GM19397 (cell line): ENCODE data around the gene FAR2.

ENCODE experiments used
- ATAC-seq: cut with Tn5 transposase; IDR thresholded peaks from one replicate; pipeline ENCODE4 v1.9.1; 2021; ENCODE audit warnings: mild to moderate bottlenecking, moderate library complexity; ENCODE audit not compliant: unreplicated experiment

The FAR2 gene

DNA sequence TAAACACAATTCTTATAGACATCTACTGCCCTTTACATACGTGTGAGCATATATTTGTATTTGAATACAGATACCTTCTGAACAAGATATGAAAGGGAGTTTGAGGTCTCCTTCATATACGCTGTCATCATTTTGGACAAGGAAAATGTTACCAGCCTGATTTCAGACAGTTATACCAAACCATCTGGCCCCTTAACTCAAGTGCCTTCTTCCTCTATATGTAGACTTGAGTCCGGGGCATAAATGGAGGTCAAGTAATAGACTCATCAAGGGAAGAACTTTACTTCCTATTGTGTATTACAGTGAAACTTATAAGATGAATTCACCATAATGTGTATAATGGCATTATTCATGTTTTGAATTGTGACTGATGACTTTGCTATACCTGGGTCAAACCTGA is 52.2 kb downstream of the FAR2 start:
- ATAC-seq, result no peak

DNA sequence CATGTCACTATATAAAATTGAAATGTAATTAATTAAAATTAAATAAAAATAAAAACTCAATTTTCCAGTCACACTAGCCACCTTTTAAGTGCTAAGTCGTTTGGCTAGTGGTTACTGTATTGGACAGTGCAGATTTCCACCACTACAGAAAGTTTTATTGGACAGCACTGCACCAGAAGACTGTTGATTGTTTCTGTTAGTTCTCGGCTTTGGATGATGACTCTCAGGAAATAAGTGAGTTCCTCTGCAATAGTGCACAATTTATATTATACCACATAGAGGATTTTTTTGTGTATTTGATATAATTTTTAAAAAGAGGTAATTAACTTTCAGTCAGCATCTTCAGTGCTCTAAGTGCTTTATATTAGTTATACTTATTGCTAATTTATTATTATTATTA is 52.7 kb downstream of the FAR2 start:
- ATAC-seq, result no peak

DNA sequence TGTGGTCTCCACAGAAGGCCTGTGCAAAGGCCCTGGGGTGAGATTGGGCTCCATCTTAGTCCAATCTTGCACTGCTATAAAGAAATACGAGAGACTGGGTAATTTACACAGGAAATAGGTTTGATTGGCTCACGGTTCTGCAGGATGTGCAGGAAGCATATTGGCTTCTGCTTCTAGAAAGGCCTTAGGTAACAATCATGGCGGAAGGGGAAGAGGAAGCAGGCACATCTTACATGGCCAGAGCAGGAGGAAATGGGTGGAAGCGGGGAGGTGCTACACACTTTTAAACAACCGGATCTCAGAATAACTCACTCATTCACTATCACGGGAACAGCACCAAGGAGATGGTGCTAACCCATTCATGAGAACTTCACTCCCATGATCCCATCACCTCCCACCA is 55.4 kb downstream of the FAR2 start:
- no peak for ATAC-seq

DNA sequence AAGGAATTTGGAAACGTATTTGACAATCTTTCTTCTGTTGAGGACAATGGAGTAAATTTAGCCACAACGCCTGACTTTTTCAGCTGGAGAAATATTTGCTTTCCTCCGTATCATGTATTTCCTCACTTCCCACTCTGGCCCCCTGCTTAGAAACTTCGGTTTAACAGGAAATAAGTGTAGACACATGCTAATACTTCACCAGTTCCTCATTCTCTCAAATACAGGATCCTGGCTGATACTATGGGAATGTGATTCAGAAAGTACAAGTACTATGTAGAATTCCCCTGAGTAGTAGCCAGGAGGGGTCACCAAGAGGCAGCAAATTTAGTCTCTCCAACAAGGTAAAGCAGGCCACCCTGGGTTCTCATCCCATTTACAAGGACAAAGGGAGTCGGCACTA is 58.0 kb downstream of the FAR2 start:
- ATAC-seq, result no peak

DNA sequence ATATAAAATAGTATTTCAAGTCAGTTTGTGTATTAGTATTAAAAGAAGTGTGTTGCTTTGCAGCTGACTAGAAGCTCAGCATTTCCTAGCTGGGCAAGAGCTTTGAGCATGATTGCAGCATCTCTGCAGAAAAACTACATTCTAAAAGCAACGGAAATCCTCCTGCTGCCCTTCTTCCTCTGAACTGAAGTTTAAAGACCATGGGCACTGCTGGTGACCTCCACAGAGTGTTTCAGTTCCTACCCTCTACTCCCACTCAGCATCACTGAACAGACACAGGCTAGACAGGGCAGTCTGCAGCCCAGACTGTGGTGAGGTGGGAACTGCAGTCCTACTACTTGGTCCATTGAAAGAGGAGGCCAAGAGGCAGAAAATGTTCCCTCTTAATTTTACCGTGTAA is 59.0 kb downstream of the FAR2 start:
- no peak for ATAC-seq

DNA sequence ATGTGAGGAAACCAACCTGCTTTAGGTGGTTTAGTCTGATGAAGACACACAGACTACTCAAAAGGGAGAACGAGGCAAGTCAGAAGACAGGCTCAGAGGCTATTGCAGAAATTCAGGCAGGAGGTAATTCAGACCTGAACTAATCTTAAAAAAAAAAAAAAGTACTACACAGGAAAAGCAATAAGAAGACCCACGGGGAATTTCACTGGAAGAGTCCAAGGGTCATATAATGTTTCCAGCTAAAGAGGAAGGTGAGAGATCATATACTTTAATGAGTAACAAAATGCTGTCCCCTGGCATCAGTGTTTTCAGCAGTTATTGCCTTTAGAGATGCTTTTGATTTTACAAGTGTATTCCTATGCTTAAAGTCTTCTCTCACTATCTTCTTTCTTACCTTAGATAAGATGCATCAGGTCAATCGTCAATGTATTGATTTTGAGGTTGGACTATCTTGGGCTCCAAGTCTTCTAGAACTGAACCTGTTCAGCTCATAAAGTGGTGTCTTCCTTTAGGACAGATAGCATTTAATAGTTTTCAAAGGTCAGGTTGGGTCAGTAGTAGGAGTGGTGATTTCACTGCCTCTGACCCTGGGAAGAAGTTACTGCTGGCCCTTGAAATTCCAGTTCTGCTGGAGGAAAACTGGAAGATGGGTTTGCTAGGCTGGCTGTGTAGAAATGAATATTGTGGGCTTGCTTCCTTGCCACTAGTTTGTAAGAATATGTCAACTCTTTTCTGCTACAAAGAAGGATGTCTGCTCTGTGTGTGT is 60.0 kb downstream of the FAR2 start:
- ATAC-seq, result no peak

DNA sequence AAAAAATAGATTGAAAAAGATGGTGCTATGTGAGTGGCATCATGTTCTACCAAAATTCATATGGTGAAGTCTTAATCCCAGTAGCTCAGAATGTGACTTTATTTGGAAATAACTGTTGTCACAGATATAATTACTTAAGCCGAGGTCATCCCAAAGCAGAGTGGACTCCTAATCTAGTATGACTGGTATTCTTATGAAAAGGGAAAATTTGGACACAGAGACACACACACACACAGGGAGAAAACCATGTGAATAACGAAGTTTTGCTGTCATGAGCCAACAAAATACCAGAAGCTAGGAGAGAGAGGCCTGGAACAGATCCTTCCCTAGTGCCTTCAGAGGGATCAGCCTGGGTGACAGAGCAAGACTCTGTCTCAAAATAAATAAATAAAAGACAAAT is 62.6 kb downstream of the FAR2 start:
- no peak for ATAC-seq

DNA sequence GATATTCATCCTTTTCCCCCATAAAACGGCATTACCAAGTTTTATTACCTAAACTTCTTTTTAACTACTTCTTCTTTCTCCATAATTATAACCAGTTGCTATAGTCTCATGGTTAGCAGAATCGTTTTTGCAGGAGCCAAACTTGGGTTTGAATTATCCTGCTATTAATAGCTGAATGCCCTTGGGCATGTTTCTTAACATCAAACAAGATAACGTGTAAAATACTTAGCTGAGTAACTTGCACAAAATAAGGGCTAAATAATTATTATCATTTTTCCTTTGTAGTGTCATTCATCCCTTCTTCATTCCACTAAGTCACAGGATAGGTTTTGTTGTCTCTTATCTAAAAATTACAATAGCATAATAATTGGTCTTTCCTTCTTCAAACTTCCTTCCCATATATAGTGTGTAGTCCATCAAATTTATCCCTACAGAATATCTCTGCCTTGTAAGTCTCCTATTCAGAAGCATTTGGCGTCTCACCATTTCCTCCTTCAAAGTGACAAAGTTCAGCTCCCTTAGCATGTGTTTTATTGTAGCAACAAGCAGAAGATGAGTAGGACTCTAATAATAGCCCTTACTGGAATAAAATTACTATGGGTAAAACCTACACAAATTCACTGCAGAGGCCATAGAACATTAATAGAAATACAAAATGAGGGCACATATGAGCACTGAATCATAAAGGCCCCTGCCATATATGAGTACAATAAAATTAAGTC is 63.8 kb downstream of the FAR2 start:
- no peak for ATAC-seq

DNA sequence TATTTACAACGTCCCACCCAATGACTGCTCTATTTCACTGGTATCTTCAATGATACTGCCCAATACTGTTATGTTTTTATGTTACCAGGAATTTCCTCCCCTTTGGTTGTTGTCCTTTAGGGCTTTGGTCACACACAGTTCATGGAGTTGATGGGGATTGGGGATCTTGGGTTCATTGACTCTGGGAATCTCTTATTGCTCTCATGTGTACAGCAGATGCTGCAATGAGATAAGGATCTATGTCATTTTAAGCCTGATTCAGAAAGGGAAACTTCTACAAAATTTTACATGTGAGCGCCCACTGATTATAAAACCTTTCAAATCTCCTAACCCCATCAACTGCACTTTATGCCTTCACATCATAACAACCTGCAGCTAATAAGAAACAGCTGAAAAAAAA is 67.2 kb downstream of the FAR2 start:
- no peak for ATAC-seq

DNA sequence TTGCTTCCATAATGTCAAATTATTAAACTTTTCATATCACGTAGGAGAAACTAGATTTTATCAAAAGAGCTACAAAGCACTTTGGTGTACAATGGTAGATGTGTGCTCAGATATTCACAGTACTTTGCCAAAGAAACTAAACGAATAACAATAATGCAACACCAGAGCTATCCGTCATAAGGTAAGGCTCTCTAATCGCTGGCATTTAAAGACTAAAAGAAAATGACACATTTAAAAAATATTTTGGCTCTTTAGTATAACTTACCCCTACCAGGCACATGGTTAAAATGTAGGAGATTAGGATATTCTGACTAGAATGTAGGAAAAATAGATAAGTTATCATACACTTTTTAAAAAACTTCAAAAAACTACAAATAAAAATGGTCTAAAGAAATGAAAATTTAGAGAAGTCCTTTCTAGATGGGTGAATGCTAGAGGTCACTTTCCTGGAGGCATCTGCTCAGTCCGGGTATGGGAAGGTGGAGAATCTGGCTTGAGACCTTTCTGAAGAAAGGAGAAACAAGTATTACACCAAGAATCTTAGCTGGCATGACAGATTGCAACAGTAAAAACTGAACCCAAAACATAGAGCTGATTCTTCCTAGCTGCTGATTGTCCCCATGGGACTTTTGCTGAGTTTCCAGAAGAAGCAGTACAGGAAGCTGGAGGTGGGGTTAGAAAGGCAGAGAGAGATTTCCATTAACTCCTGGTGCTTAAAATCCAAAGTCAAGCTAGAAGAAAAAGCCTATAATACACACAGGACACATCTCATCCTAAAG is 67.9 kb downstream of the FAR2 start:
- no peak for ATAC-seq

DNA sequence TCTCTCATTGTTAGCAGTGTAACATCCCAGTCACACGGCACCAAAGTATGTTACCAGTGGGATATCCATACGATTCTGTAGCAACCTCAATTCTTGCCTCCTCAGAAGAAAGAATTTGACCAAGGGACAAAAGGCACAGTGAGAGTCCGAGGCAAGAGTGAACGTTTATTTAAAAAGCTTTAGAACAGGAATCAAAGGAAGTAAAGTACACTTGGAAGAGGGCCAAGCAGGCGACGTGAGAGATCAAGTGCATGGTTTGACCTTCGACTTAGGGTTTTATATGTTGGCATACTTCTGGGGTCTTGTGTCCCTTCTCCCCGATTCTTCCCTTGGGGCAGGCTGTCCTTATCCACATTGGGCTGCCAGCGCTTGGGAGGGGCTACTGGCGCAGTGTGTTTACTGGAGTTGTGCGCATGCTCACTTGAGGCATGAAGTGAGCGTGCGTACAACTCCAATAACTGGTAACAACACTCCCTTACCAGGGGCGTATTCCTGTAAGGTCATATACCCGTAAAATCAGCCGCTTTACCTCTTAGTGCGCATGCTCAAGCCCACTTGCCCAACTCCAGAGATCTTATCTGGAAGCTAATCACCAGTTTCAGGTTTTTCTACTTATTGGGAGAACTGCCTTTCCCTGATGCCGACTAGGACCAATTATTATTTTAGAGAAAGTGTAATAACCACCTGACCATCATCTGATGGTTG is 71.7 kb downstream of the FAR2 start:
- ATAC-seq, result no peak

DNA sequence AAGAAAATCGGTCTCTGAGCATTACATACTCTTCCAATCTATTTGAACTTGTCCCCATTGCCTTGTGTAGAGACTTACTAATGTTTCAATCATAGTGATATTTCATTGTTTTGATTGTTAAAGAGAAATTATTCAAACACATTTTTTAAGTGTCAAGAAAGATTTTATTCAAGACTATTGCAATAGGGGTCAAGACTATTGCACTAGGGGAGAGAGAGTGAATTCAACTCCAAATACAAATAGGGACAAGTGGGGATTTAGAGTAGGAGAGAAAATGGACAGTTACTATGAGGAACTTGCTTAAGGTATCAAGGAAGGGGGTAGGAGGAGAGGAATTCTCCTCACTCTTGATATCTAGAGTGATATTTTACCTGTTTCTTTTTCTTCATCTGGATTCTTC is 73.1 kb downstream of the FAR2 start:
- no peak for ATAC-seq

DNA sequence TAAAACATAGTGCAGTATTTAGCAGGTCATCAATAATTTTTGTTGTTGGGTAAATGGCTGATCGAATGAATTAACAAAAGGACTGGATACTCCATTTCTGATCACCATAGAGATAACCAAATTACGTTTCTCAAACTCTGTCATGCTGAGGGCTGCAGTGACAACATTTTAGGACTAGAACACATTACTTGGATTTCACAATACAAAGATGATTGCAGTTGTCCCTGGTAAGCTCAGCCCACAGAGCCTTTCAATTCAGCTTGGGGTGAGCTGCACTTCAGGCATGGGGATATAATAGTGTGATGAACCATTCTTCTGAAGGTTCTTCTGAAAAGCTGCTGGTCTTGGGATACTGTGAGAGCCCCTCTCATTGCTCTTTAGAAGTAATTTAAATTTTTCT is 74.3 kb downstream of the FAR2 start:
- no peak for ATAC-seq

DNA sequence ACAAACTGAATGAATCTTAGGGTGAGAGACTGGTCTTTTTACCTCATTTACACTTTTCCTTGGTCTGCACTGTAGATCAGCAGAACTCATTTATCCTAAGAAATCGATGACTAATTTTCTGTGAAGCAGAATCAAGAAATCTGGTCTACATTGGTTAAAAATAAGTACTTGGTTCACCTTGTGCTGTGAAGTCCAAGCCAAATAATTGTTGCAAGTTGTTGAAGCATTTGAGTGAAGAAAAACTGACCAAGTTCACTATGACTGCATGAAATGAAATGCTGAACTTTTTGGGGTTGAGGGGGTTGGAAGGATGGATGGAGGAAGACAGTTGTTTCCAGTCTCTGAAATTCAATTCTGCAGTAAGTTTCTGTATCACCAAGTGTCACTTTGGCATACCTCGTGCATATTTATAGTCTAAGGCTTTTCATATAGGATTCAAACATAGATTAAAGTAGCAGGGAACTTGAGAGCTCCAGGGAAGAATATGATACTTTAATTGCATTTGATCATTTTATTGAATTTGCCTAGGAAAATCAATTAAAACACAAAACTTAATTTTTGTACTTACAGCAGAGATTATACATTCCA is 75.0 kb downstream of the FAR2 start:
- no peak for ATAC-seq

DNA sequence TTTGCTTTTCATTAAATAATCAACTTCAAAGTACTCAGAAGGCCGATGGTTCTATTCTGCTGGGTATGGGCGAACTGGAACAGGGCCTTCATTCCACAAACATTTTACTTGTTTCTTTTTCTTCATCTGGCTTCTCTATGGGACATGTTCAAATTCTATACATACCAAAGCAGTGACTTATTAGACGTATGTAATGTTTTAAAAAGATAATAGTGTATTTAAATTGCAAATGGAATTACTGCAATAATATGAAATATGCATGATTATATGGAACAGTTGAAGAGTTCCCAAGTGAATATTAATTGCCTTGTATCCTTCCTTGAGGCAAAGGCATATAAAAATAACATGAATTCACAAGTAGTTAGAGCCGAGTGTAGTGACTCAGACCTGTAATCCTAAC is 75.5 kb downstream of the FAR2 start:
- ATAC-seq, result no peak

DNA sequence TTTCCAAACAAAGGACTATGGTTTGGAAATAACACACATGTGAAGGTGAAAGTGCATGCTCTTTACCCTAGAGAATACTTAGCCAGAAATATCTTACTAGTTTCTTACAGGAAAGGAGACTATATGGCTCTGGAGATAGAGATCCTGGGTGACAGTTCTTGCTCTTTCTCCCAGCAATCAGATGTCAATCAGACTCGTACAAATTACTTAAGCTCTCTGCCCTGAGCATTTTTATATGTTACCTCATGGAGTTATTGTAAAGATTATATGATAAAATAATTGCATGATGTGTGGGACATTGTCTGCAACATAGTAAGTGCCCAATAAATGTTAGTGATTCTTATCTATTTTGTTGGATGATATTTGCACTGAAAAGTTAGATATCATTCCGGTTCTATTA is 76.8 kb downstream of the FAR2 start:
- ATAC-seq, result no peak

DNA sequence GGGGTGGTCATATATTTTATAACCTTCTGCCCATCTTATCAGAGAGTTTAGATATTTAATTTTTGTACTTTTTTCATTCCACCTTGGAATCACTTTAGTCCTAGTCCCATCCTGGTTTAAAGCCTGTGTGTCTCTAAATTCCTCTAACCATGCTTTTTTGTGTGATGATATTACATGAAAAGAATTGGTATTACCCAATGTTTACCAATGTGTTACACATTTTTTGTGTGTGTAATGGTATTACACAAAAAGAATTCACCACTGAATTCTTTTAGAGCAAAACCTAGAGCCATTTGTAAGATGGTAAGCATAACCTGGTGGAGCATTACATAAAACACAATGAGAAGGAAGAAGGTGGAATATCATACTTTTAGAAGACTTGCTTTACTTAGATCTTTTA is 77.5 kb downstream of the FAR2 start:
- no peak for ATAC-seq

DNA sequence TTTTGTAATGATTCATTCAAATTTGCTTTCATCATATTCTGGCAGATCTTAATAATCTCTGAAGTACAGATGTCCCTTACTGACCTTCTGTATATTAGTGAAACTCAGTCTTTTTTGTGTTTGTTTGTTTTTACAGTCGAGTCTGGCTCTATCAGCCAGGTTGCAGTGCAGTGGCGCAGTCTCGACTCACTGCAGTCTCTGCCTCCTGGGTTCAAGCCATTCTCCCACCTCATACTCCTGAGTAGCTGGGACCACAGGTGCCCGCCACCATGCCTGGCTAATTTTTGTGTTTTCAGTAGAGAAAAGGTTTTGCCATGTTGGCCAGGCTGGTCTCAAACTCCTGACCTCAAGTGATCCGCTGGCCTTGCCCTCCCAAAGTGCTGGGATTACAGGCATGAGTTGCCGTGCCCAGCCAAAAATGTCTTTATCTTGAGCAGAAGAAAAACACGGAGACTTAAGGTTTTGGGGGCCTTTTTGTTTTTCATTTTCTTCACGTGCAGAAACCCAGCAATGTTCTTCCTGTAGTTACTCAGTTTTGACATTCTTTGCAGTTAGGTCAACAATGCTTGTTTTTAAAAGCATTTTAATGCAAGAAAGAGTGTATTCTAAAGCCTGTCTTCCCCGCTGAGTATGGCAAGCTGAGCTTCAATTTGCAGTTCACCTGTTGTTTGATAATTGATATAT is 79.5 kb downstream of the FAR2 start:
- ATAC-seq, result no peak

DNA sequence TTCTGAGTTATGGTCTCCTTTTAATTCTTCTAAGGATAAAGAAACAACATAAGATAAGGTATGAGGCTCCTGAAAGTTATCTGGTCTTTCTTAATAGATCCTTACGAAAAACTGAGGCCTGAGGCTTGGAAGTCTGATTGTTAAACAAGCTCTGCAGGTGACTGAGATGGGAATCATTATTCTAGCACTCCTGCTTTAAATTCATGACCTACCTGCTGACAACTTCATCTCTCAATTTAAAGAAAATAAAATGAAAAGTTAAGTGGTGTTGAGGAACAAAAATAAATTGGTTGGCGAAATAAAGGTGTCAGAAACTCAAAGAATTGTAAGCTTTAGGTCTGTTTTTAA is 80.1 kb downstream of the FAR2 start:
- no peak for ATAC-seq

DNA sequence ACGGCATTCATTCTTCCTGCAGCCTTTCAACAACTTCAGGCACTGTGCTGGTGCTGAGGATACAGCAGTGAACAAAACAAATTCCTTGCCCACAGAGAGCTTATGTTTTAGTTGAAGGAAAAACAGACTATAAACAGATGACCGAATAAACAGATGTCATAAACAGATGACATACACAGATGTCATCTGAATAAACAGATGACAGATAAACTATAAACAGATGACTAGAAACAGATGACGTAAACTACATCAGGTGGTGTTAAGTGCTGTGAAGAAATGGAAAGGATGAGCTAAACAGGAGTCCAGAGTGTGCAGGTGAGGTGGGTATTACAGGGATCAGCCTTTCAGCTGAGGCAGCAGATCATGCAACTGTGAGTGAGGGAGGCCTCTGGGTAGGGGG is 80.9 kb downstream of the FAR2 start:
- no peak for ATAC-seq
